ENCODE data around the gene BICD1. TPM values are rescaled to one million over a fixed set of nuclear protein-coding genes. Genes with fewer than 3 reads are reported as not detected.

Gene BICD1
- polyA plus RNA-seq (2011; rRNA removed) (21.7 and 24.3 TPM in 2 replicates), polyA plus RNA-seq (2017; fragmentation: RNase III; extraction: RNeasy Plus Mini Kit Qiagen cat#74134 plus additional on column Dnase treatment) (12.4 to 13.1 TPM (median 13.0 TPM) in 3 replicates), polyA minus RNA-seq (2011; rRNA and poly(A)+ RNA removed) (31.0 and 34.4 TPM in 2 replicates)
- 9.6 and 11.7 TPM in 2 replicates for polyA plus RNA-seq (2012; cell fraction: cytosol; rRNA removed)
- 21.7 and 33.5 TPM in 2 replicates for polyA plus RNA-seq (2012; cell fraction: nucleus; rRNA removed)

DNA sequence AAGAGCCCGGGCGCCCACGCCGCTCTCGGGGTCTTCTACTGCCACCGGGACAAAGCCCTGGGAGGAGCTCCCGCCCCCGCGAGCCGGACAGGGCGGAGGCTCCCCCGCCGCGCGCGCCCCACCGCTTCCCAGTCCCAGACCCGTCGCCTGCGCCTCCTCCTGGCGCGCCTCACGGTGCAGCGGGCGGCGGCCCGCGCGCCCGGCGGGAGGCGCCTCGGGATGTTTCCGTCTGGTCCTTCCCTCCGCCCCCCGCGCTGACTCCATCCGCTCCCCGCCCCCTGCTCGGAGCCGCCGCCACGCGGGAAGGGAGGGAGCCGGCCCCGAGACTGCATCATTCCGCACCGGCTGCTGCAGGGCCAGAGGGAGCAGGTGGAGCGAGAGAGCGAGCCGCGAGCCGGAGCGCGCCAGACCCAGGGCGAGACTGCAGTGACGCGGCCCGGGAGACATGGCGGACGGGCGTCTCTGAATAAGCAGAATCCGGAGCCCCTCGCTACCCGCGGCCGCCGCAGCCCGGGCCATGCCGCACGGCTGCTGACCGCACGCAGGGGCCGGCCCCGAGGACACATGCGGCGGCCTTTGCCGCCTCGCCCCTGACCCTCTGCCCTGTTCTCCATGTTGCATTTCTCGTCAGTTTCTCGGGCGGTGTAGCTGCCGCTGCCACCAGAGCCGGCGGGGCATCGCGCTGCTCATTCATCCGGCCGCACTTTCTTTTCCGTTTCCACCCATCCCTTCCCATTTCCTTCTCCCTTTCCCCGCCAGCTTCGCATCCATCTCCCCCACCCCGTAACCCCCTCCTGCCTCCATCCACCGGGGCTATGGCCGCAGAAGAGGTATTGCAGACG is at the start of gene BICD1:
Gene BICD1, plus strand, starts transcription at position 331 of the 842 bp plus-strand sequence. Its CDS starts 485 bp downstream, at position 816.
- CTCF ChIA-PET, result interaction anchor here (0.6 to 4.3 kb wide), 27 partner anchors 8 to 453 kb away, joined by 3 to 29 read pairs (median 3); partner anchors contain the start of gene RESF1
- TF ChIP-seq KDM5A (IDR thresholded peaks at IDR 0.05) (no peak), ZFP36 (IDR thresholded peaks at IDR 0.05; ENCODE audit: borderline replicate concordance, partially characterized antibody) (no peak), NPAS2 (CRISPR knock-in tag; IDR thresholded peaks at IDR 0.05; ENCODE audit: borderline replicate concordance) (no peak), CBX8 (IDR thresholded peaks at IDR 0.05) (no peak), RCOR1 (IDR thresholded peaks at IDR 0.05; ENCODE audit: low read depth, low read length) (no peak), TP53 (CRISPR knock-in tag; IDR thresholded peaks at IDR 0.05) (no peak), FOSB (CRISPR knock-in tag; IDR thresholded peaks at IDR 0.05) (no peak), JUN (IDR thresholded peaks at IDR 0.05) (peak in 1 of 2 experiments; percentile 87; a peak in 4 of 5 replicates), CBX2 (IDR thresholded peaks at IDR 0.05; ENCODE audit: borderline replicate concordance, low read depth) (no peak), JUNB (IDR thresholded peaks at IDR 0.05) (no peak), ZC3H11A (IDR thresholded peaks at IDR 0.05) (no peak), FOSL2 (IDR thresholded peaks at IDR 0.05) (no peak), FOSL2 (CRISPR knock-in tag; IDR thresholded peaks at IDR 0.05) (peak; percentile 47), POLR2A (IDR thresholded peaks at IDR 0.05; ENCODE audit: low read length) (peak; percentile 91), HEYL (CRISPR knock-in tag; IDR thresholded peaks at IDR 0.05) (no peak), HOXB5 (CRISPR knock-in tag; IDR thresholded peaks at IDR 0.05) (no peak), BHLHE40 (IDR thresholded peaks at IDR 0.05; ENCODE audit: low read depth, low read length) (no peak), CHD2 (IDR thresholded peaks at IDR 0.05; ENCODE audit: low read length, partially characterized antibody) (no peak), RAD21 (conservative IDR thresholded peaks at IDR 0.05 in 1 of 2, IDR thresholded peaks at IDR 0.05 in 1 of 2) (peak; percentile 7 to 62; a peak in 3 of 5 replicates)
- TF ChIP-seq, protein P1, sequence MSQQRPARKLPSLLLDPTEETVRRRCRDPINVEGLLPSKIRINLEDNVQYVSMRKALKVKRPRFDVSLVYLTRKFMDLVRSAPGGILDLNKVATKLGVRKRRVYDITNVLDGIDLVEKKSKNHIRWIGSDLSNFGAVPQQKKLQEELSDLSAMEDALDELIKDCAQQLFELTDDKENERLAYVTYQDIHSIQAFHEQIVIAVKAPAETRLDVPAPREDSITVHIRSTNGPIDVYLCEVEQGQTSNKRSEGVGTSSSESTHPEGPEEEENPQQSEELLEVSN (IDR thresholded peaks at IDR 0.05; ENCODE audit: borderline replicate concordance, low read depth), result peak; percentile 79
- TF ChIP-seq, protein P2, sequence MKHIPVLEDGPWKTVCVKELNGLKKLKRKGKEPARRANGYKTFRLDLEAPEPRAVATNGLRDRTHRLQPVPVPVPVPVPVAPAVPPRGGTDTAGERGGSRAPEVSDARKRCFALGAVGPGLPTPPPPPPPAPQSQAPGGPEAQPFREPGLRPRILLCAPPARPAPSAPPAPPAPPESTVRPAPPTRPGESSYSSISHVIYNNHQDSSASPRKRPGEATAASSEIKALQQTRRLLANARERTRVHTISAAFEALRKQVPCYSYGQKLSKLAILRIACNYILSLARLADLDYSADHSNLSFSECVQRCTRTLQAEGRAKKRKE (CRISPR knock-in tag; IDR thresholded peaks at IDR 0.05; ENCODE audit: low read depth), result no peak
- TF ChIP-seq, protein P3, sequence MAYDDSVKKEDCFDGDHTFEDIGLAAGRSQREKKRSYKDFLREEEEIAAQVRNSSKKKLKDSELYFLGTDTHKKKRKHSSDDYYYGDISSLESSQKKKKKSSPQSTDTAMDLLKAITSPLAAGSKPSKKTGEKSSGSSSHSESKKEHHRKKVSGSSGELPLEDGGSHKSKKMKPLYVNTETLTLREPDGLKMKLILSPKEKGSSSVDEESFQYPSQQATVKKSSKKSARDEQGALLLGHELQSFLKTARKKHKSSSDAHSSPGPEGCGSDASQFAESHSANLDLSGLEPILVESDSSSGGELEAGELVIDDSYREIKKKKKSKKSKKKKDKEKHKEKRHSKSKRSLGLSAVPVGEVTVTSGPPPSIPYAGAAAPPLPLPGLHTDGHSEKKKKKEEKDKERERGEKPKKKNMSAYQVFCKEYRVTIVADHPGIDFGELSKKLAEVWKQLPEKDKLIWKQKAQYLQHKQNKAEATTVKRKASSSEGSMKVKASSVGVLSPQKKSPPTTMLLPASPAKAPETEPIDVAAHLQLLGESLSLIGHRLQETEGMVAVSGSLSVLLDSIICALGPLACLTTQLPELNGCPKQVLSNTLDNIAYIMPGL (CRISPR knock-in tag; IDR thresholded peaks at IDR 0.05; ENCODE audit: borderline replicate concordance), result 0 out of 2 replicates have a peak, but pooled peaks have one; percentile 20
- TF ChIP-seq, protein P4, sequence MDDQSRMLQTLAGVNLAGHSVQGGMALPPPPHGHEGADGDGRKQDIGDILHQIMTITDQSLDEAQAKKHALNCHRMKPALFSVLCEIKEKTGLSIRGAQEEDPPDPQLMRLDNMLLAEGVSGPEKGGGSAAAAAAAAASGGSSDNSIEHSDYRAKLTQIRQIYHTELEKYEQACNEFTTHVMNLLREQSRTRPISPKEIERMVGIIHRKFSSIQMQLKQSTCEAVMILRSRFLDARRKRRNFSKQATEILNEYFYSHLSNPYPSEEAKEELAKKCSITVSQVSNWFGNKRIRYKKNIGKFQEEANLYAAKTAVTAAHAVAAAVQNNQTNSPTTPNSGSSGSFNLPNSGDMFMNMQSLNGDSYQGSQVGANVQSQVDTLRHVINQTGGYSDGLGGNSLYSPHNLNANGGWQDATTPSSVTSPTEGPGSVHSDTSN (IDR thresholded peaks at IDR 0.05), result 0 out of 2 replicates have a peak, but pooled peaks have one; percentile 36
- TF ChIP-seq, protein P5, sequence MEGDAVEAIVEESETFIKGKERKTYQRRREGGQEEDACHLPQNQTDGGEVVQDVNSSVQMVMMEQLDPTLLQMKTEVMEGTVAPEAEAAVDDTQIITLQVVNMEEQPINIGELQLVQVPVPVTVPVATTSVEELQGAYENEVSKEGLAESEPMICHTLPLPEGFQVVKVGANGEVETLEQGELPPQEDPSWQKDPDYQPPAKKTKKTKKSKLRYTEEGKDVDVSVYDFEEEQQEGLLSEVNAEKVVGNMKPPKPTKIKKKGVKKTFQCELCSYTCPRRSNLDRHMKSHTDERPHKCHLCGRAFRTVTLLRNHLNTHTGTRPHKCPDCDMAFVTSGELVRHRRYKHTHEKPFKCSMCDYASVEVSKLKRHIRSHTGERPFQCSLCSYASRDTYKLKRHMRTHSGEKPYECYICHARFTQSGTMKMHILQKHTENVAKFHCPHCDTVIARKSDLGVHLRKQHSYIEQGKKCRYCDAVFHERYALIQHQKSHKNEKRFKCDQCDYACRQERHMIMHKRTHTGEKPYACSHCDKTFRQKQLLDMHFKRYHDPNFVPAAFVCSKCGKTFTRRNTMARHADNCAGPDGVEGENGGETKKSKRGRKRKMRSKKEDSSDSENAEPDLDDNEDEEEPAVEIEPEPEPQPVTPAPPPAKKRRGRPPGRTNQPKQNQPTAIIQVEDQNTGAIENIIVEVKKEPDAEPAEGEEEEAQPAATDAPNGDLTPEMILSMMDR (IDR thresholded peaks at IDR 0.05), result peak; percentile 57
- TF ChIP-seq, protein P6, sequence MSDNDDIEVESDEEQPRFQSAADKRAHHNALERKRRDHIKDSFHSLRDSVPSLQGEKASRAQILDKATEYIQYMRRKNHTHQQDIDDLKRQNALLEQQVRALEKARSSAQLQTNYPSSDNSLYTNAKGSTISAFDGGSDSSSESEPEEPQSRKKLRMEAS (IDR thresholded peaks at IDR 0.05), result peak; percentile 92
- TF ChIP-seq, protein P7, sequence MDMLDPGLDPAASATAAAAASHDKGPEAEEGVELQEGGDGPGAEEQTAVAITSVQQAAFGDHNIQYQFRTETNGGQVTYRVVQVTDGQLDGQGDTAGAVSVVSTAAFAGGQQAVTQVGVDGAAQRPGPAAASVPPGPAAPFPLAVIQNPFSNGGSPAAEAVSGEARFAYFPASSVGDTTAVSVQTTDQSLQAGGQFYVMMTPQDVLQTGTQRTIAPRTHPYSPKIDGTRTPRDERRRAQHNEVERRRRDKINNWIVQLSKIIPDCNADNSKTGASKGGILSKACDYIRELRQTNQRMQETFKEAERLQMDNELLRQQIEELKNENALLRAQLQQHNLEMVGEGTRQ (IDR thresholded peaks at IDR 0.05), result no peak
- TF ChIP-seq, protein P8, sequence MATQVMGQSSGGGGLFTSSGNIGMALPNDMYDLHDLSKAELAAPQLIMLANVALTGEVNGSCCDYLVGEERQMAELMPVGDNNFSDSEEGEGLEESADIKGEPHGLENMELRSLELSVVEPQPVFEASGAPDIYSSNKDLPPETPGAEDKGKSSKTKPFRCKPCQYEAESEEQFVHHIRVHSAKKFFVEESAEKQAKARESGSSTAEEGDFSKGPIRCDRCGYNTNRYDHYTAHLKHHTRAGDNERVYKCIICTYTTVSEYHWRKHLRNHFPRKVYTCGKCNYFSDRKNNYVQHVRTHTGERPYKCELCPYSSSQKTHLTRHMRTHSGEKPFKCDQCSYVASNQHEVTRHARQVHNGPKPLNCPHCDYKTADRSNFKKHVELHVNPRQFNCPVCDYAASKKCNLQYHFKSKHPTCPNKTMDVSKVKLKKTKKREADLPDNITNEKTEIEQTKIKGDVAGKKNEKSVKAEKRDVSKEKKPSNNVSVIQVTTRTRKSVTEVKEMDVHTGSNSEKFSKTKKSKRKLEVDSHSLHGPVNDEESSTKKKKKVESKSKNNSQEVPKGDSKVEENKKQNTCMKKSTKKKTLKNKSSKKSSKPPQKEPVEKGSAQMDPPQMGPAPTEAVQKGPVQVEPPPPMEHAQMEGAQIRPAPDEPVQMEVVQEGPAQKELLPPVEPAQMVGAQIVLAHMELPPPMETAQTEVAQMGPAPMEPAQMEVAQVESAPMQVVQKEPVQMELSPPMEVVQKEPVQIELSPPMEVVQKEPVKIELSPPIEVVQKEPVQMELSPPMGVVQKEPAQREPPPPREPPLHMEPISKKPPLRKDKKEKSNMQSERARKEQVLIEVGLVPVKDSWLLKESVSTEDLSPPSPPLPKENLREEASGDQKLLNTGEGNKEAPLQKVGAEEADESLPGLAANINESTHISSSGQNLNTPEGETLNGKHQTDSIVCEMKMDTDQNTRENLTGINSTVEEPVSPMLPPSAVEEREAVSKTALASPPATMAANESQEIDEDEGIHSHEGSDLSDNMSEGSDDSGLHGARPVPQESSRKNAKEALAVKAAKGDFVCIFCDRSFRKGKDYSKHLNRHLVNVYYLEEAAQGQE (IDR thresholded peaks at IDR 0.05), result peak; percentile 33

More for the DNA sequence above, at the start of gene BICD1:
- peak; percentile 75 to 89 for DNase-seq (ENCODE audit: low read depth in 1 of 2, low spot score in 1 of 2)
- peaks cover 28% of the 10 kb centered on the region for H3K4me1 ChIP-seq
- peak within 1 kb of the TSS; percentile 94 for H3K4me3 ChIP-seq
- POLR2A ChIA-PET, result interaction anchor here (0.5 to 3.1 kb wide), 7 partner anchors 9 to 871 kb away, joined by 3 to 28 read pairs (median 3); no protein-coding TSS in a partner anchor
- H3K9me3 ChIP-seq, result no peaks in the 10 kb centered on the region
- under 1% methylated on average over 40 of the region's 96 CpGs for WGBS (ENCODE audit: missing lambda C conversion rate)
- no peak for FAIRE-seq
- ATAC-seq, result peak; percentile 95 to 96
- peak within 1 kb of the TSS; percentile 77 for H3K4me2 ChIP-seq
- peak within 1 kb of the TSS; percentile 97 to 98 for H3K27ac ChIP-seq
